Subcutaneous adipose tissue (tissue), 4 donors: ENCODE results near the gene BOC. TPM values are rescaled to one million over a fixed set of nuclear protein-coding genes. Genes with fewer than 3 reads are reported as not detected.

Experiments used
- CTCF ChIP-seq: fragments of 450-650 bp; IDR thresholded peaks from one replicate; pipeline ENCODE4 v1.5.1; 2016; ENCODE audit warnings: low read depth, mild to moderate bottlenecking, control low read depth, antibody characterized with exemption, moderate library complexity
- total RNA-seq, 4 donors: library from RNA; depleted of rRNA; stranded (reverse); fragments of >200 nt; gene quantifications; one replicate each; pipeline ENCODE4 v1.1.0, GENCODE V29; 2016

The BOC gene
- total RNA-seq, 4 donors from 2014 or later = 15.1 to 46.5 (median 28.4) TPM

DNA sequence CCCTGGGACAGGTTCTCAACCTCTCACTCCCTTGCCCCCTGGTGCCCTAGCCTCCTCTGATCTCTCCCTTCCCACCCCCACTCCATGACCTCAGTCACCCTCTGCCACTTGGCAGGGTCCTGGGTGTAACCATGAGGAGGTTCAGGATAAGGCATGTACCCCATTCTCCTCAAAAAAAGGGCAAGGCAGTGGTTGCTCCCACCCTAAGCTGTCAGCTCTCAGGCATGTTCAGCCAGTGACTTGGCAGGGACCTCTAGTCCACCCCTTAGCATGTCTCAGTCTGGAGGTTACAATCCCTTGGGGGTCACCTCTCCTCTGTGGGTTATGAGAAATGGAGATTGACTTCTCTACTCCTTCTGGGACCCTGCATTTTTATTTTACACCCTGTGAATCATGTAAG lies 11.0 kb upstream of the BOC start:
- no peak for TF ChIP-seq CTCF

GRCh38 chr3:113200946-113201345 lies 10.4 kb upstream of the BOC start:
- TF ChIP-seq CTCF = no peak

GRCh38 chr3:113204371-113204770 lies 7.0 kb upstream of the BOC start:
- TF ChIP-seq CTCF = no peak

DNA sequence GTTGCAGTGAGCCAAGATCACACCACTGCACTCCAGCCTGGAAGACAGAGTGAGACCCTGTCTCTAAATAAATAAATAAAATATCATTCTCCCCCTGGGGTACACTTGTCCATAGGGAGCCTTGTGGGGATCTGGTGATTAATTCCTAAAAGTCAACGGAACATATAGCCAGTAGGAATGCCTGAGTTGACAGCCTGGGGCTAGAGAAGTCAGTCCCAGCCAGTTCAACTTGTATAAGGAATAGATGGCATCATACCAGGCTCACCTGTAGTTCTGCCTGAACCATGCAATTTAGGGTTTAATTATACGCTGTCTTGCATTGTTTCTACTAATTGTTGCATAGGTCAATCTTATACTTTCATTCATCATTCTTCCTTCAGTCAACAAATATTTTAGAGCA lies 5.9 kb upstream of the BOC start:
- no peak for TF ChIP-seq CTCF

DNA sequence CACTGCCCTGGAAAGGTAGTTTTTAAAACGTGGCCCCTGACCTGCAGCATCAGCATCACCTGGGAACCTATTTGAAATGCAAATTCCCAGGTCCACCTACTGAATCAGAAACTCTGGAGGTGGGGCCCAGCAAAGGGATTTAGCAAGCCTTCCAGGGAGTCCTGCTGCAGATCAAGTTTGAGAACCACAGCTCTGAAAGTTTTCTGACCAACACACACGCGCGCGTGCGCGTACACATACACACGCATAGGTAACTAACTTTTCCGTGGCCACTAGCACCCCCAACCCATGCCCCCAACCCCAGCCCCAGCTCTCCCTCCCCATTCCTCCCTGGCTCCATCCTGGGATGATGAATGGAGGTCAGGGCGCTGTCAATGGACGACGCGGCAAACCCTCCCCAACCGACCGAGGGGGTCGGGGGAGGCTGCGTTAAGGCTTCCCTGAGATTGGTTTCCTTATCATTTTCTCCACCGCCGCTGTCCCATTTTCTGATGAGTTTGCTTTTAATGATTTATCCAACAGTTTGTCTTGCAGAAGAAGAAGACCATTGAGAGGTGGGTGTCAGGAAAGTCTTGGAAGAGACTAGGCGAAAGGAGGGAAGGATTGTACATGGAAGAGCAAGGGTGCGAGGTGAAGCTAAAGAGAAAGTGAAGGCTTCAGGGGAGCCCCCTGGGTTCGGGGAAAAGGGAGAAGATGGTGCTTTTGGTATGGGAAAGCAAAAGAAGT lies 590 bp upstream of the BOC start:
- TF ChIP-seq CTCF = no peak

- TF ChIP-seq CTCF = no peak
These were observed 940 bp downstream of the BOC start for GRCh38 chr3:113212150-113212843.

- TF ChIP-seq CTCF = no peak
These were observed 1.6 kb downstream of the BOC start for GRCh38 chr3:113212844-113213375.
